OCI-M2 (cell line): ENCODE data around the gene PHF24.
"Not testable (repeated sequence)": the region's sequence is repeated elsewhere in the genome, so short reads cannot be mapped to it uniquely, and the experiment has no call there.

Experiments
- DNase-seq: peaks from one replicate; lab custom pipeline; 2025; ENCODE audit not compliant: unreplicated experiment; lab: John Stamatoyannopoulos, UW

PHF24 gene

GRCh38 chr9:34957492-34958410 lies at the start of gene PHF24:
Gene PHF24, plus strand, starts transcription at chr9:34958285. Its CDS starts 13,014 bp downstream, at chr9:34971299.
- DNase-seq = no peak

GRCh38 chr9:34927061-34927460 lies 31.0 kb upstream of the PHF24 start:
- DNase-seq = no peak

GRCh38 chr9:34928921-34929320 lies 29.2 kb upstream of the PHF24 start:
- no peak for DNase-seq

DNA sequence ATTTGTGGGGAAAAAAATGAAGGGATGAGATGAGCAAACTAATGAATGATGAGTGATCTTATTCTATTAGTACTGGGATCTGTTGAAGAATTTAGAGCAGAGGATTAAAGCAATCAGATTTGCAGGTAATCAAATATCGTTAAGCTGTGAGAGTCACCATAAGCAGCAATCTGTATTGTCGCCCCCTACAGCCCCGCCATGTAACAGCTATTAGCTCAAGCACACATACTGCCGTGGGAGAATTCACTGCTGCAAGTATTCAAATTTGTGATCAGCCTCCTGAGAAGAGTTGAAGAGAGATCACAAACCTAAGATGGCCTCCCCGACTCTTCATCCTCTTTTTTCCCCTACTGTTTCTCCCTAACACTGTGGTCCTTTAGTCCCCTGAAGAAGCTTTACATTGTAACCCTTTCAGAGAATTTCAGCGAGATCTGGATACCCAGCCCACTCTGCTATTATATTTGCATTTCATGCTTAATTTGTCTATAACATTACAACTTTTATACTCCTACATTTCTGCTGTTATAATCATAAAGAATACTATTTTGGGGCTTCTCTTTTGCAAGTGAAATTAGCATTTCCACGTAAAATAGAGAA lies 28.5 kb upstream of the PHF24 start:
- DNase-seq = no peak

DNA sequence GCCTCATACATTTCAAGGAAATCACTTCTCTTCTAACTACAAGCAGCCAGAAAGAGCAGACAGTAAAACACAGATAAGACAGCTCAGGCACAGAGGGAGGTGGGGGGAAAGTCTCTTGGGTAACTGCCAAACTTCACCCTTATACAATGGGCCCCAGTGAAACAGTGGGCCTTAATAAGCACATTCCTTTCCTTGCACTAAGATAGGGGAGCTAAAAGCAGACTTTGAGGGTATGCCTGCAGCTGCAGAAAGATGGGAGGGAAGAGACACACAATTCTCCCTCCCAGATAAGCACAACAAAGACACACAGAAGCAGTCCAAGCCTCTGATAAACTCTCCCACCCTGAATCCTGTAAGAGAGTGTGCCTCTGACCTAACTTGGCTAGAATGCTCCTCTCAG lies 18.1 kb upstream of the PHF24 start:
- DNase-seq = not testable (repeated sequence)

GRCh38 chr9:34948451-34948850 lies 9.6 kb upstream of the PHF24 start:
- no peak for DNase-seq

DNA sequence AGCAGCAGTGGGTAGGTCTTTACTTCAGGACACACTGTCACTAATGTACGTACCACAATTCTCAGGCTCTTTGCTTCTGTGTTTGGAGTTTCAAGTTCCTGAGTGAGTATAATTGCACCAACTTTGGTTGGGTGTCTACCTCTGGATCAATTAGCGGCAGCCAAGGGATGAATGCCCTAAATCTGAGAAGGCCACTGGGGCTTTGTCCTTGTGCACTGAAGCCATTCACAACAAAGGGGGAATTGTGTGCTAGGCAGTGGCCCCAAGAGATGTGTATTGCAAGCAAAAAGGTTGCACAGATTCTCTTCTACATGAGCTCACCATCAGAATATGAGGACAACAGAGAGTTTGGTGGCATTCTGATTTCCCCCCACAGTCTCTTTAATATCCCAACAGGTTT lies 3.9 kb upstream of the PHF24 start:
- no peak for DNase-seq

DNA sequence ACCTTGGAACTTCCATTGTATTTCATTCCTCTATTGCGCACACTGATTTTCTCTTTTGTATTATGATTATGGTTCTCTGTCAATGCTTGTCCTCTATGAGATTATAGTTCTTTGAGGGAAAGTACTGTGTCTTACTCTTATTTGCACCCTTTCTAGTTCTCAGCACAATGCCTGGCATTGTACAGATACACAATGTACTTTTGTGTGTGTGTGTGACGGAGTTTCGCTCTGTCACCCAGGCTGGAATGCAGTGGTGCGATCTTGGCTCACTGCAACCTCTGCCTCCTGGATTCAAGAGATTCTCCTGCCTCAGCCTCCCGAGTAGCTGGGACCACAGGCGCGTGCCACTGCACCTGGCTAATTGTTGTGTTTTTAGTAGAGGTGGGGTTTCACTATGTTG lies 2.0 kb upstream of the PHF24 start:
- DNase-seq = not testable (repeated sequence)

DNA sequence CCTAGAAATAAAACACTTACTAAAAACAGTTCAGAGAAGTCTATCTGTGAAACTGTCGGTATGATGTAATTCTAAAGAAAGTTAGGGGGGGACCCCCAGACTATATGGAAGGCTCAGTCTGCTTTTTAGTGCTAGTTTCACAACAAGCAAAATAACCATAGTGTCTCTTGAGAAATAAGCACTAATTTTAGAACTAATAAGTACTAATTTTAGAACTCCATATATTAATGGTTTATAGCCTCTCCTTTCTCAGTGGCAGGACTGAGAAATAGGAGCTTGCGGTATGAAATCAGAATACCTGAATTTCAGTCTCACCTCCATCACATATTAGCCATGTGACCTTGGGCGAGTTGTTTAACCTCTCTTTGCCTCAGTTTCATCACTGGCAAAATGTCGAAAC lies 1.4 kb upstream of the PHF24 start:
- DNase-seq = no peak

DNA sequence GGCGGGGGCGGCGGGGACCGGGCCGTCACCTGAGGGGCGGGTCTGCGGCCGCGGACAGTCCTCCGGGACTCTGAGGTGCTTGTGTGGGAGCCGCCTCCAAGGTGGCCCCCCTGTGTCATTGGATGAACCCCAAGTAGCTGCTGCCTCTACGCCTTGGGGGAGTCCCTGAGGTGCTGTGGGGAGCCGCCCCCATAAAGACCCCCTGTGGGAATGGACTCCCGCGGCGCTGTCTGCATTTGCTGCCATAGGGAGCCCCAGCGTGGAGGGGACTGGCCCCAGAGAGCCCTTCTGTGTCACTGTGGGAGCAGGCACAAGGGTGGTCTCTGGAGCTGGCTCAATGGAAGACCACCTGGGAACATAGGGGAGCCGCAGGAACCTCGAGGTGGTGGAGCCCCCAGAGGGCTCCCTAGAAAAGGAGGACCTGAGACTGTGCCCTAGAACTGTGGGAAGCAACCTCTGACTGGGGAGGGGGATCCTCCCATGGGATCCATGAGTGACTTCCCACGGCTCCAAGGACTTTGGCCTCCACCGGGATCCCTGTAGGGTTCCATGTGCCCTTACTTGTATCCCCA lies 412 bp downstream of the PHF24 start:
- DNase-seq = no peak

GRCh38 chr9:34959461-34959860 lies 1.4 kb downstream of the PHF24 start:
- DNase-seq = no peak

DNA sequence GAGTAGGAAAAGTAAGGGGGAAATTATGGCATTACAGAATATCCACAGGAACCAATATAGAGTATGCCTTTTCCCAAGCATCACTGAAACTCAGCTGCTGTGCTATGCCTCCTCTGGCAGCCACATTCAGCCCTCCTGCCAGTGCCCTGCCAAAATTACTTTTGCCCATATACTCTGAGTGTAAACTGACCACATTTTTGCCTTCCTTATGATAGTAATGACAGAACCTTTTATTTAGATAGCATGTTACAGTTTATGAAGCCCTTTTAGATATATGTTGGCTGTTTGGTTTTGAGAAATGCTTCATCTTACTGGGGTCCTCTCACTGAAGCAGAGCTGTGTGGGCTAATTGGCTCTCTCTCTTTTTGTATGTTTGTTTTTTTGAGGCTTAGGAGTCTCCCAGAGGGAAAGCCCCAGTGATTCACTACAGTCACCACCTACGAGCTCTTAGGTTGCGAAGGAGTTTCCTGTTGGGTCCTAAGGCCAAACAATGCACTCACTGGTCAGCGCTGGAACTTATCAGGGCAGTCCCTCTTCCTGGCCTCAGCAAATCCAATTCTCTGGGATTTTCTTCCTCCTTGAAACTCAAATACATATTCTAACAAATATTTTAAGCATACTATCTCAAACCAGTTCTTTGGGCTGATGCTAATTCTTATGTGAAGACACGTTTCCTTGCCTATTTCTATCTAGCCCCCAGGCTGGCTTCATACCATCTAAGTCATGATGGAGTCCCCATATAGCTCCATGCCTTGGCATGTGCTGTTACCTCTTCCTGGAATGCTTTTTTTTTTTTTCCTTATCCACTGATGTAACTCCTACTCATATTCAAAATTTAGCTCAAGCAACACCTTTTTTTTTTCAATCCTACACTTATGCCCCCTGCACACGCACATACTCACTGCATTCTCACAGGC lies 3.7 kb downstream of the PHF24 start:
- no peak for DNase-seq

DNA sequence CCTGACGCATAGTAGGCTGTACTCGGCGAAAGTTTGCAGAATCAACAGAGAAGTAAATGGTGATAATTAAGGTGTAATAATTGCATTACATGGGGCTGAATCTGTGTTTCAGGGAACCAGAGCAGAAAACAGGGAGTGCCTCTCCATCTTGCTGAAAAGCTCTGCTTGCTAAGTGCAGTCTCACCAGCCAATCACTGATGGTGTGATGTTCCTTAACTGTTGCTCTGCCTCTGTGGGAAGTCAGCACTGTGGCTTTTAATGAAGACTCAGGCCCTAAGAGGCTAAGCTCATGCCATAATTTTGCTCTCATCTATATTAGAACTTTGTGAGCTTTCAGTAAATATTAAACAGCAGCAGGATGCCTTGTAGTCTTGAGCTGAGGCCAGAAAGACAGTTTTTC lies 4.5 kb downstream of the PHF24 start:
- no peak for DNase-seq

- DNase-seq = no peak
Observed at GRCh38 chr9:34963552-34963951, 5.5 kb downstream of the PHF24 start.

- DNase-seq = no peak
Observed at GRCh38 chr9:34964458-34964857, 6.4 kb downstream of the PHF24 start.

DNA sequence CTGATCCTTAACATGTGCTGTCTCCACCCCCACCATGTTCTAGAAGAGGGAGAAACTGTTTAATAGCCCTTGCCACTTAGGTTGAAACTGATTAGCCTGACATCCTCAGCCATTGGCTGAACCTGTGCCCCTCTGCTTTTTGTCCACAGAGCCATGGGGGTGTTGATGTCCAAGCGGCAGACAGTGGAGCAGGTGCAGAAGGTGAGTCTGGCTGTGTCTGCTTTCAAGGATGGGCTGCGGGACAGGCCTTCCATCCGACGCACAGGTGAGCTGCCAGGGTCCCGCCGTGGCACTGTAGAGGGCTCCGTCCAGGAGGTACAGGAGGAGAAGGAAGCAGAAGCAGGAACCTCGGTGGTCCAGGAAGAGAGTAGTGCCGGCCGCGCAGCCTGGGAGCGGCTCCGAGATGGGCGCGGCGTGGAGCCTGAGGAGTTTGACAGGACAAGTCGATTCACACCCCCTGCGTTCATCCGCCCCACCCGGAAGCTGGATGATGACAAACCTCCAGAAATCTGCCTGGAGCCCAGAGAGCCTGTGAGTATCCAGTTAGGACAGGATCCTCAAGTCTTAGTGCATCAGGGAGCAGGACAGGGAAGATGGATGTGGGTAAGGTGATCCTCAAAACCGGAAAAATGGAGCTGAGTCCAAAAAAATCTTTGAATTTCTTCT lies 13.2 kb downstream of the PHF24 start:
- no peak for DNase-seq

DNA sequence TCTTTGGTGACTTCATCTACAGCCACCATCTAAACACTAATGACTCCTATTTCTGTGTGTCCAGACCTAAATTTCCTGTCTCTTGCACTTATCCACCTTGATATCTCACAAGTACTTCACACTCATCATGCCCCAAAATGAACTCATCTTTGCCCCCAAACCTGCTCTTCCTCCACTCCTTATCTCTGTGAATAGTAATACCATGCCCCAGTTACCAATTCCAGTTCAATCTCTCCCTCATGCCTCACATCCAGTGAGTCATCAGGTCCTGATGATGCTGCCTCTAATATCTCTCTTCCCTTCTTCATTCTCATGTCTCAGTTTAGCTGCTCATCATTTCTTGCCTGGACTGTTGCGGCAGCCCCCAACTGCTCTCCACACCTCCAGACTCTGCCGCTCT lies 16.6 kb downstream of the PHF24 start:
- no peak for DNase-seq

GRCh38 chr9:34976441-34976840 lies 18.4 kb downstream of the PHF24 start:
- no peak for DNase-seq

DNA sequence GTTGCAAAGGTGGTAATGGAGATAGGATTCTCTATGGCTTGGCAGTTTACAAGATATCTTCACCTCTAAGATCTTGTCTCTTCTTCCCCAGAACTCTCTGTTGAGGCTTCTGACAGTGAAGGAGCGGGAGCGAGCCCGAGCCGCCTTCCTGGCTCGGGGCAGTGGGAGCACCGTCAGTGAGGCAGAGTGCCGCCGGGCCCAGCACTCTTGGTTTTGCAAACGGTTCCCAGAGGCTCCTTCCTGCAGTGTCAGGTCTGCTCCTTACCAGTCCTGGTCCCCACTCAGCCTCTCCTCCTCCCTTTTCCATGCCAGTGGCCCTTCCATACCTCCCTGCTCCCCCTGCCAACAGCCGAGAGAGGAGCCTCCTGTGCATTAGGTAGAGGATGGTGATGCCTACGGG lies 18.9 kb downstream of the PHF24 start:
- DNase-seq = no peak

- no peak for DNase-seq
Observed at GRCh38 chr9:34980181-34980761, 22.2 kb downstream of the PHF24 start.
